ENCODE results near the gene BRIP1. TPM values are rescaled to one million over a fixed set of nuclear protein-coding genes. Genes with fewer than 3 reads are reported as not detected.

BRIP1 gene
- total RNA-seq, 1 experiment from 2014 or later = 20.2 TPM

GRCh38 chr17:61750656-61751055, 112.7 kb downstream of the BRIP1 start:
- peaks cover 30 to 47% (median 46%) of the 10 kb centered on the region in 3 experiments for H3K36me3 Mint-ChIP-seq (ENCODE audit: insufficient read depth in 1 of 3, low read depth in 3 of 3)

More at GRCh38 chr17:61750656-61751055, 112.7 kb downstream of the BRIP1 start:
- Histone ChIP-seq H3K9ac (ENCODE audit: extremely low read depth, insufficient read length, low read length) (no peak overlapping the region), H3K9me3 (ENCODE audit: control insufficient read depth, low read depth, low read length) (no peaks in the 10 kb centered on the region), H3K14ac (ENCODE audit: insufficient read depth, low read length) (no peak overlapping the region), H3K79me1 (ENCODE audit: insufficient read depth, low read depth, low read length, poor library complexity, severe bottlenecking) (no peaks in the 10 kb centered on the region), H4K8ac (replicated peaks; ENCODE audit: insufficient read length, low read depth, low read length) (no peak overlapping the region), H3K27ac (ENCODE audit: insufficient read length, low read depth, low read length) (no peak overlapping the region), H3K79me2 (ENCODE audit: insufficient read depth, low read length) (no peaks in the 10 kb centered on the region), H3K4me2 (ENCODE audit: insufficient read depth, insufficient read length, low read length) (no peak overlapping the region), H3K23me2 (ENCODE audit: insufficient read length, low read depth, low read length, poor library complexity, severe bottlenecking) (no peaks in the 10 kb centered on the region), H2BK12ac (ENCODE audit: insufficient read length, low read depth, low read length) (no peak overlapping the region), H3K4me1 (ENCODE audit: insufficient read depth, low read length) (no peaks in the 10 kb centered on the region), H3K18ac (ENCODE audit: insufficient read length, low read depth, low read length) (no peak overlapping the region), H2BK15ac (ENCODE audit: low read depth, low read length) (no peak overlapping the region), H2BK20ac (ENCODE audit: low read depth, low read length, poor library complexity, severe bottlenecking) (no peak overlapping the region), H4K91ac (ENCODE audit: insufficient read length, low read depth, low read length) (no peak overlapping the region), H2AFZ (ENCODE audit: low read length) (no peak overlapping the region), H3K56ac (ENCODE audit: insufficient read length, low read depth, low read length) (no peak overlapping the region), H3K23ac (ENCODE audit: insufficient read length, low read depth, low read length) (no peak overlapping the region), H2BK120ac (ENCODE audit: low read depth, low read length, poor library complexity, severe bottlenecking) (no peak overlapping the region), H3T11ph (ENCODE audit: low read length) (no peak overlapping the region), H2BK5ac (ENCODE audit: insufficient read length, low read length) (no peak overlapping the region), H4K20me1 (ENCODE audit: control insufficient read depth, insufficient read depth, insufficient read length) (no peaks in the 10 kb centered on the region), H2AK5ac (ENCODE audit: insufficient read length, low read length) (no peak overlapping the region), H3K4ac (ENCODE audit: low read depth, low read length) (no peak overlapping the region), H3K27me3 (ENCODE audit: insufficient read depth, low read length) (no peaks in the 10 kb centered on the region), H4K5ac (ENCODE audit: insufficient read length, low read depth, low read length) (no peak overlapping the region)
- Mint-ChIP-seq H3K27me3 (ENCODE audit: low read depth) (no peaks in the 10 kb centered on the region), H3K4me3 (no peak overlapping the region), H3K4me1 (no peaks in the 10 kb centered on the region), H3K27ac (no peak overlapping the region), H3K9me3 (peaks cover 23 to 26% of the 10 kb centered on the region in 2 experiments)
- WGBS (ENCODE audit: extremely low coverage, insufficient read length, low lambda C conversion rate) = no CpG with 5 or more reads among the region's 1 CpG
- TF ChIP-seq CTCF (conservative IDR thresholded peaks at IDR 0.05) = no peak
- no peak for DNase-seq
